Neutrophil (primary cell): ENCODE measurements around the gene VN1R4.
"Not testable (repeated sequence)": the region's sequence is repeated elsewhere in the genome, so short reads cannot be mapped to it uniquely, and the experiment has no call there.

Experiments
- H3K27ac ChIP-seq: fragments of 200-600 bp; sonication (generic); 2 replicates; pipeline ENCODE4 v1.5.1; 2016; ENCODE audit warnings: mild to moderate bottlenecking, moderate library complexity
- H3K27me3 ChIP-seq: fragments of 200-600 bp; sonication (generic); 2 replicates; pipeline ENCODE4 v1.6.0; 2016; ENCODE audit warnings: mild to moderate bottlenecking
- H3K36me3 ChIP-seq: fragments of 200-600 bp; sonication (generic); 2 replicates; pipeline ENCODE4 v1.5.1; 2017
- H3K4me1 ChIP-seq, 2 experiments: fragments of 200-600 bp in 1 of 2; sonication (generic) in 1 of 2; 1 replicate in 1 of 2; 2 replicates in 1 of 2; pipeline versions ENCODE4 v1.5.1 to v1.6.1; 2013 to 2016; ENCODE audit warnings: low read depth in 1 of 2, low read length in 1 of 2, mild to moderate bottlenecking in 1 of 2, moderate library complexity in 1 of 2; ENCODE audit not compliant: control insufficient read depth in 1 of 2, insufficient read depth in 1 of 2
- H3K4me3 ChIP-seq, 2 experiments: fragments of 200-600 bp in 1 of 2; sonication (generic) in 1 of 2; 1 replicate in 1 of 2; 2 replicates in 1 of 2; pipeline ENCODE4 v1.5.1; 2013 to 2016; ENCODE audit warnings: low read depth in 1 of 2, low read length in 1 of 2, mild to moderate bottlenecking in 1 of 2, moderate library complexity in 1 of 2
- H3K9me3 ChIP-seq: fragments of 200-600 bp; sonication (generic); 2 replicates; pipeline ENCODE4 v1.5.1; 2016
- TF ChIP-seq, protein P1 (sequence below): fragments of 200-600 bp; sonication (generic); IDR thresholded peaks from 2 replicates; pipeline ENCODE4 v1.5.1; 2016; ENCODE audit warnings: antibody characterized with exemption

The VN1R4 gene

DNA sequence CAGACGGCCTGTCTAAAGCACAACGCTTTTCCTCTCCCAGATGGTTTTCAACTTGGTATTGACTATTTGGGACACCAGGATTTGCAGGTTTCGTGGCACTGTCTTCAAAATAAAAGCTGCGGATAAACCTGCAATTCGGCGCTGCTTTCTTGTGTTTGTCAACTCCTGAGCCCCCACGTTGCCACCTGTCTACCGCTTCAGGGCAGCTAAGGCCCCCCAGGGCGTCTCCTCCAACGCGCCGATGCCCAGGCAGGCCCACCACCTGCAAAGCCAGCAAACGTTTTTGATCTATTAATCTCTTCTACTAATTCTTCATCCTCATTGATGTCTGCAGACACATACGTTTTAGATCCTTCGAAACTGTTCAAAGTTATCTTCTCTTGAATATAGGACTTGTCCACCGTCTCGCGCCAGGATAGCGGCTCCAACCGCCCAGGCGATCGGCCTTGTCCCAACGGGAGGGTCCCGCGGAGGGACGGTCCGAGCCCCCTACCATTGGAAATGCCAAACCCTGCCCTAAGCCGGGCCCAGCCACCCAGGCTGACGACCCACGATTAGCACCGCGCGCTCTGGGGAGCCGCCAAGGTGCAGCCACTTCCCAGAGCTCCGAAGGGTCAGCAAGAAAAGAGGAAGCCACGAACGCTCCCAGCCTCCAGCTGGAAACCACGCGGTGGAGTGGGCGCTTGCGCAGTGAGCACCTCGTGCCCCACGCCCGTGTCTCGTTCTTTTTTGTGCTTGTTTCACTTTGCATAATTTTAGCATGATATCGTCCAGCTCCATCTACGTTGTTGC is 23.4 kb upstream of the VN1R4 start:
- peaks cover 16% of the 10 kb centered on the region for H3K9me3 ChIP-seq
- H3K4me3 ChIP-seq = no peak overlapping the region
- H3K27ac ChIP-seq = no peak overlapping the region
- H3K27me3 ChIP-seq = no peaks in the 10 kb centered on the region
- H3K4me1 ChIP-seq = no peaks in the 10 kb centered on the region
- H3K36me3 ChIP-seq = no peaks in the 10 kb centered on the region
- TF ChIP-seq, protein P1, sequence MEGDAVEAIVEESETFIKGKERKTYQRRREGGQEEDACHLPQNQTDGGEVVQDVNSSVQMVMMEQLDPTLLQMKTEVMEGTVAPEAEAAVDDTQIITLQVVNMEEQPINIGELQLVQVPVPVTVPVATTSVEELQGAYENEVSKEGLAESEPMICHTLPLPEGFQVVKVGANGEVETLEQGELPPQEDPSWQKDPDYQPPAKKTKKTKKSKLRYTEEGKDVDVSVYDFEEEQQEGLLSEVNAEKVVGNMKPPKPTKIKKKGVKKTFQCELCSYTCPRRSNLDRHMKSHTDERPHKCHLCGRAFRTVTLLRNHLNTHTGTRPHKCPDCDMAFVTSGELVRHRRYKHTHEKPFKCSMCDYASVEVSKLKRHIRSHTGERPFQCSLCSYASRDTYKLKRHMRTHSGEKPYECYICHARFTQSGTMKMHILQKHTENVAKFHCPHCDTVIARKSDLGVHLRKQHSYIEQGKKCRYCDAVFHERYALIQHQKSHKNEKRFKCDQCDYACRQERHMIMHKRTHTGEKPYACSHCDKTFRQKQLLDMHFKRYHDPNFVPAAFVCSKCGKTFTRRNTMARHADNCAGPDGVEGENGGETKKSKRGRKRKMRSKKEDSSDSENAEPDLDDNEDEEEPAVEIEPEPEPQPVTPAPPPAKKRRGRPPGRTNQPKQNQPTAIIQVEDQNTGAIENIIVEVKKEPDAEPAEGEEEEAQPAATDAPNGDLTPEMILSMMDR = no peak

DNA sequence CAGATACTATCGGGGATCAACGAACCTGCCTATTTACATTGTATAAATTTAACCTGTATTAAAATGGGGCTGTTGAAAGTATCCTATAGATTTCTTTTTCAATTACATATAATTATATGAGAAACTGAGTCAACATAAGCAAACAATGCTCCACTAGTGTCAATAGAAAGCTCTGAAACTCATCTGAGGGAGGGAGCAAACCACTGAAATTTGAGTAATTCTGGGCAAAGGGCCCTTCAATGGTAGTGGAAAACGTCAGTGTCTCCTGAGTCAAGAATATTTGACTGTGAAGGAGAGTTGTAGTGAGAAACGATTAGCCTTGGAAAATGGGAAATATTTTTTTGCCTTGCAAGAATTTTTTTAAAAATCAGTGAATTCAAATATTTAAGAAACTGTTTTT is 17.6 kb upstream of the VN1R4 start:
- Histone ChIP-seq H3K27ac (no peak overlapping the region), H3K4me3 (no peak overlapping the region), H3K9me3 (no peaks in the 10 kb centered on the region), H3K36me3 (no peaks in the 10 kb centered on the region), H3K27me3 (no peaks in the 10 kb centered on the region), H3K4me1 (no peaks in the 10 kb centered on the region)
- TF ChIP-seq, protein P1 = no peak

DNA sequence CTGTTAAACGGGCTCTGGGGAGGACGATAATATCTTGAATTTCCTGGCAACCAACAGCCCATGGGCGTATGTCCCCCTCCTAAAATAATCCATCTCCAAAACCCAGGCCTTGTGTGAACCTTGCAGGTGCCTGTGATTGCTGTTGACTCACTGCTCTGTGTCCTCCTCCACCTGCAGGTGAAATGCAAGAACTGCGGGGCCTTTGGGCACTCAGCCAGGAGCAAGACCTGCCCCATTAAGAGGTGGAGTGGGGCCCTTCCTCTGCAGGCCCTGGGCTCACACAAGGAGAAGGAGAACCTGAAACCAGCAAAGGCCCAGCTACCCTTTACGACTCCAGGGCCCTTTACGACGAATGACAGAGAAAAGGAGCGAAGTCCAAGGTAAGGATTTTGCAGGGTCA is 14.4 kb upstream of the VN1R4 start:
- not testable (repeated sequence) for H3K4me3 ChIP-seq, H3K27me3 ChIP-seq, H3K36me3 ChIP-seq, H3K27ac ChIP-seq, H3K4me1 ChIP-seq, H3K9me3 ChIP-seq

DNA sequence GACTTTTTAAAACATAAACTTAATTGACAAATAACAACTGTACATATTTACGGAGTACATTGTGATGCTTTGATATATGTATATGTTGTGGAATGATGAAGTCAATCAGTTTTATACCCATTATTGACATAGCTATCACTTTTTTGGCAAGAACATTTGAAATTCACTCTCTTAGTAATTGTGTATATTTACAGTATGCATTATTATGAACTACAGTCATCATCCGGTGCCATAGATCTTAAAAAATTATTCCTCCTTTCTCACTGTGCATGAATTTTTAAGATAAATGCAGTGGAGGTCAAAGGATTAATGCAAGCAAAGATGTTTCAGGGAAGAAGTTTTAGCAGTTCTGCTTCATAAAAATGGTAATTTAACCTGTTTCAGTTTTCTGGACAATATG is 8.0 kb upstream of the VN1R4 start:
- TF ChIP-seq, protein P1 = no peak
- Histone ChIP-seq H3K9me3 (peaks cover 5% of the 10 kb centered on the region), H3K27ac (no peak overlapping the region), H3K4me1 (no peaks in the 10 kb centered on the region), H3K36me3 (no peaks in the 10 kb centered on the region), H3K27me3 (no peaks in the 10 kb centered on the region), H3K4me3 (no peak overlapping the region)

DNA sequence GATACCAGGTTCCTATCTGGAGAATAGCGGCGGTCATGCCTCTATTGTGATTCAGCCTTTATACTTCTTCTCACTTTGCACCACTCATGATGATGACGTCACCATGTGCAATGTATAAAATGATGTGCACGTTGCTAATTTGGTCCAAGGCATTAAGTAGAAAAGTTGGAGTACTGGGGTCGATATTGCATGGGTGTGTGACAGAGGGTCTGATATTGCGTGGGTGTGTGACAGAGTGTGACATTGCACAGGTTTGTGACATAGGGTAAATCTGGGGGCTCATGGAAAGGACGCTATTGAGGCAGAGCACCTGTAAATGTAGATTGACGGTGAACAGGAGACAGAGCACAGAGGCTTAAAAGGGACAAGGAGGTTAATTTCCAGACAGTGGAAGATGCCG is 4.5 kb upstream of the VN1R4 start:
- no peak overlapping the region for H3K4me3 ChIP-seq

DNA sequence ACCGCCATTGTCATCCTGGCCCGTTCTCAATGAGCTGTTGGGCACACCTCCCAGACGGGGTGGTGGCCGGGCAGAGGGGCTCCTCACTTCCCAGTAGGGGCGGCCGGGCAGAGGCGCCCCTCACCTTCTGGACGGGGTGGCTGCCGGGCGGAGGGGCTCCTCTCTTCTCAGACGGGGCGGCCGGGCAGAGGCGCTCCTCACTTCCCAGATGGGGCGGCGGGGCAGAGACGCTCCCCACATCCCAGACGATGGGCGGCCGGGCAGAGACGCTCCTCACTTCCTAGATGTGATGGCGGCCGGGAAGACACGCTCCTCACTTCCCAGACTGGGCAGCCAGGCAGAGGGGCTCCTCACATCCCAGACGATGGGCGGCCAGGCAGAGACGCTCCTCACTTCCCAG is 2.3 kb upstream of the VN1R4 start:
- H3K27me3 ChIP-seq, H3K4me1 ChIP-seq, H3K9me3 ChIP-seq, H3K27ac ChIP-seq, H3K4me3 ChIP-seq, H3K36me3 ChIP-seq: not testable (repeated sequence)

More for the DNA sequence above, 4.5 kb upstream of the VN1R4 start:
- Histone ChIP-seq H3K27me3 (no peaks in the 10 kb centered on the region), H3K4me1 (no peaks in the 10 kb centered on the region), H3K27ac (no peak overlapping the region), H3K36me3 (no peaks in the 10 kb centered on the region), H3K9me3 (peaks cover 5% of the 10 kb centered on the region)
- TF ChIP-seq, protein P1 = no peak

DNA sequence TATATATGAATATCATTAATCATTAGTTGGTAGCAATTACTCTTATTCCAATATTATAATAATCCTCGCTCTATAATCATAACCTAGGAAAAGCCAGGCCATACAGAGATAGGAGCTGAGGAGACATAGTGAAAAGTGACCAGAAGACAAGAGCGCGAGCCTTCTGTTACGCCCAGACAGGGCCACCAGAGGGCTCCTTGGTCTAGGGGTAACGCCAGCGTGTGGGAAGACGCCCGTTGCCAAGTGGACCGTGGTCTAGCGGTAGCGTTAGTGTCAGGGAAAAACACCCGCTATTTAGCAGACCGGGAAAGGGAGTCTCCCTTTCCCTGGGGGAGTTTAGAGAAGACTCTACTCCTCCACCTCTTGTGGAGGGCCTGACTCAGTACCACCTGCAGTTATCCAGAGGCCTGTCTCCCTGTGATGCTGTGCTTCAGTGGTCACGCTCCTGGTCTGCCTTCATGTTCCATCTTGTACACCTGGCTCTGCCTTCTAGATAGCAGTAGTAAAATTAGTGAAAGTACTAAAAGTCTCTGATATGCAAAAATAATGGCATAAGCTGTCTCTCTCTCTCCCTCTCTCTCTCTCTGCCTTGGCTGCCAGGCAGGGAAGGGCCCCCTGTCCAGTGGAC is 9.7 kb downstream of the VN1R4 start, which contains the start of gene VN1R2:
Gene VN1R2, plus strand, starts transcription at position 578 of the 628 bp plus-strand sequence. CDS start 84 bp downstream, outside the sequence.
- Histone ChIP-seq H3K4me1 (peaks cover 7 to 13% of the 10 kb centered on the region in 2 experiments), H3K9me3 (peaks cover 15% of the 10 kb centered on the region)
- H3K36me3 ChIP-seq, H3K4me3 ChIP-seq, H3K27ac ChIP-seq, H3K27me3 ChIP-seq: not testable (repeated sequence)
